ENCODE data around the gene PRKCA. TPM values are rescaled to one million over a fixed set of nuclear protein-coding genes. Genes with fewer than 3 reads are reported as not detected.
A peak's percentile ranks its signal among the peaks of the same experiment; 100 is the strongest.

The PRKCA gene
- polyA plus RNA-seq, 1 experiment = 66.8 TPM

- Histone ChIP-seq H3K4me3 (ENCODE audit: low read depth, low read length) (no peak overlapping the region), H3K9me3 (ENCODE audit: control insufficient read depth, insufficient read depth, low read length) (no peaks in the 10 kb centered on the region), H3K27ac (ENCODE audit: low read depth, low read length) (no peak overlapping the region), H3K27me3 (ENCODE audit: control insufficient read depth, insufficient read depth, low read length) (no peaks in the 10 kb centered on the region)
- POLR2A ChIA-PET = no interaction called here
- DNase-seq (ENCODE audit: low read depth, low spot score) = no peak
- no peak for TF ChIP-seq CTCF (IDR thresholded peaks at IDR 0.05; ENCODE audit: low read depth, low read length)
- CTCF ChIA-PET = interaction anchor here (1.0 kb wide), 1 partner anchor 292 kb away, joined by 3 read pairs; no protein-coding TSS in a partner anchor
Measured at GRCh38 chr17:66492080-66492479, 189.7 kb downstream of the PRKCA start.

GRCh38 chr17:66492561-66493005 lies 190.2 kb downstream of the PRKCA start:
- Histone ChIP-seq H3K9me3 (ENCODE audit: control insufficient read depth, insufficient read depth, low read length) (no peaks in the 10 kb centered on the region), H3K27me3 (ENCODE audit: control insufficient read depth, insufficient read depth, low read length) (no peaks in the 10 kb centered on the region), H3K4me3 (ENCODE audit: low read depth, low read length) (no peak overlapping the region), H3K27ac (ENCODE audit: low read depth, low read length) (peak overlapping the region; percentile 66)
- CTCF ChIA-PET = interaction anchor here (1.0 kb wide), 1 partner anchor 292 kb away, joined by 3 read pairs; no protein-coding TSS in a partner anchor
- POLR2A ChIA-PET = no interaction called here
- no peak for TF ChIP-seq CTCF (IDR thresholded peaks at IDR 0.05; ENCODE audit: low read depth, low read length)
- no peak for DNase-seq (ENCODE audit: low read depth, low spot score)

- POLR2A ChIA-PET = no interaction called here
- CTCF ChIA-PET = no interaction called here
- H3K27me3 ChIP-seq (ENCODE audit: control insufficient read depth, insufficient read depth, low read length) = no peaks in the 10 kb centered on the region
- H3K9me3 ChIP-seq (ENCODE audit: control insufficient read depth, insufficient read depth, low read length) = no peaks in the 10 kb centered on the region
- DNase-seq (ENCODE audit: low read depth, low spot score) = no peak
- H3K27ac ChIP-seq (ENCODE audit: low read depth, low read length) = peak overlapping the region; percentile 77
- TF ChIP-seq CTCF (IDR thresholded peaks at IDR 0.05; ENCODE audit: low read depth, low read length) = no peak
- no peak overlapping the region for H3K4me3 ChIP-seq (ENCODE audit: low read depth, low read length)
Measured at GRCh38 chr17:66493283-66494019, 191.0 kb downstream of the PRKCA start.

GRCh38 chr17:66494023-66494803 lies 191.8 kb downstream of the PRKCA start:
- ChIA-PET CTCF (no interaction called here), POLR2A (interaction anchor here (0.7 kb wide), 1 partner anchor 156 kb away, joined by 4 read pairs; no protein-coding TSS in a partner anchor)
- DNase-seq (ENCODE audit: low read depth, low spot score) = peak; percentile 60
- TF ChIP-seq CTCF (IDR thresholded peaks at IDR 0.05; ENCODE audit: low read depth, low read length) = no peak
- H3K27me3 ChIP-seq (ENCODE audit: control insufficient read depth, insufficient read depth, low read length) = no peaks in the 10 kb centered on the region
- no peaks in the 10 kb centered on the region for H3K9me3 ChIP-seq (ENCODE audit: control insufficient read depth, insufficient read depth, low read length)
- no peak overlapping the region for H3K4me3 ChIP-seq (ENCODE audit: low read depth, low read length)
- peak overlapping the region; percentile 77 for H3K27ac ChIP-seq (ENCODE audit: low read depth, low read length)

DNA sequence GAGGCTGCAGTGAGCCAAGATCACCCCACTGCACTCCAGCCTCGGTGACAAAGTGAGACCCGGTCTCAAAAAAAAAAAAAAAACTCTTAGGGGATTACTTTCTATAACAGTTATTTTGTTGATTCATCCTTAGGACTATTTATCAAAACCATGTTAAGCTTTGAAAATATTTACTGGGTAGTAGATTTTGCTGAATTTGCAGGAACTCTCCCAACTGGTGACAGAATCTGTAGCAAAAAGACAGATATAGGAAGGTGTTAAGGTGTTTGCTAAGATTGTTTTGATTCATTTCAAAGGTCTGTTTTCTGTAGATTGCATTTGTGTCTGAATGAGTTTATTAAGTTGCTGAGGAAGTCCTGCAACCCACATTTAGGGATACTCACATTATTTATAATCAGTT lies 192.6 kb downstream of the PRKCA start:
- no peak overlapping the region for H3K27ac ChIP-seq (ENCODE audit: low read depth, low read length)
- no peak for TF ChIP-seq CTCF (IDR thresholded peaks at IDR 0.05; ENCODE audit: low read depth, low read length)
- no peaks in the 10 kb centered on the region for H3K9me3 ChIP-seq (ENCODE audit: control insufficient read depth, insufficient read depth, low read length)
- H3K4me3 ChIP-seq (ENCODE audit: low read depth, low read length) = no peak overlapping the region
- H3K27me3 ChIP-seq (ENCODE audit: control insufficient read depth, insufficient read depth, low read length) = no peaks in the 10 kb centered on the region
- no peak for DNase-seq (ENCODE audit: low read depth, low spot score)
- POLR2A ChIA-PET = interaction anchor here (0.6 to 0.7 kb wide), 2 partner anchors 155 to 1439 kb away, joined by 4 read pairs; partner anchors contain the start of gene GNA13
- CTCF ChIA-PET = no interaction called here
